Immature natural killer cell (primary cell): ENCODE results near the gene TMCC1. TPM values are rescaled to one million over a fixed set of nuclear protein-coding genes. Genes with fewer than 3 reads are reported as not detected.
A peak's percentile ranks its signal among the peaks of the same experiment; 100 is the strongest.

Experiments used
- DNase-seq, 3 donors: peaks; one replicate each; pipeline ENCODE4 v3.0.0; 2022; ENCODE audit warnings: mixed read lengths in 1 of 3
- H3K27ac Mint-ChIP-seq, 6 donors: one replicate each; pipeline ENCODE4 v1.8.0; 2020; ENCODE audit warnings: mixed read lengths in 6 of 6, mild to moderate bottlenecking in 5 of 6, inconsistent platforms in 4 of 6, moderate library complexity in 3 of 6
- H3K27me3 Mint-ChIP-seq, 3 donors: one replicate each; pipeline ENCODE4 v1.8.0; 2020 to 2021; ENCODE audit warnings: low read depth in 3 of 3, mild to moderate bottlenecking in 3 of 3, mixed read lengths in 3 of 3, moderate library complexity in 3 of 3, inconsistent platforms in 1 of 3
- H3K36me3 Mint-ChIP-seq, 3 donors: one replicate each; pipeline ENCODE4 v1.8.0; 2020; ENCODE audit warnings: mixed read lengths in 3 of 3, inconsistent platforms in 2 of 3, mild to moderate bottlenecking in 2 of 3
- H3K4me1 Mint-ChIP-seq, 2 donors: one replicate each; pipeline ENCODE4 v1.8.0; 2020; ENCODE audit warnings: inconsistent platforms in 2 of 2, mild to moderate bottlenecking in 2 of 2, mixed read lengths in 2 of 2, moderate library complexity in 1 of 2
- H3K4me3 Mint-ChIP-seq, 5 donors: one replicate each; pipeline ENCODE4 v1.8.0; 2020; ENCODE audit warnings: mild to moderate bottlenecking in 5 of 5, mixed read lengths in 5 of 5, inconsistent platforms in 3 of 5, moderate library complexity in 3 of 5
- H3K9me3 Mint-ChIP-seq, 6 donors: one replicate each; pipeline ENCODE4 v1.8.0; 2020; ENCODE audit warnings: mild to moderate bottlenecking in 6 of 6, mixed read lengths in 6 of 6, inconsistent platforms in 4 of 6, moderate library complexity in 3 of 6
- polyA plus RNA-seq, 3 donors: library from polyadenylated mRNA; unstranded; fragments of 300-500 nt; fragmentation: Illumina TruSeq; gene quantifications; one replicate each; pipeline ENCODE4 v1.2.3, GENCODE V29; 2021

TMCC1 gene
- polyA plus RNA-seq, 3 donors from 2014 or later: 1.7 to 5.6 (median 2.2) TPM

- DNase-seq: no peak
- H3K27me3 Mint-ChIP-seq: no peaks in the 10 kb centered on the region
- H3K27ac Mint-ChIP-seq: no peak overlapping the region
- no peaks in the 10 kb centered on the region for H3K4me1 Mint-ChIP-seq
- H3K9me3 Mint-ChIP-seq: no peaks in the 10 kb centered on the region
- H3K36me3 Mint-ChIP-seq: peaks cover 7 to 18% (median 8%) of the 10 kb centered on the region in 3 donors
- no peak overlapping the region for H3K4me3 Mint-ChIP-seq
These were observed 72.9 kb downstream of the TMCC1 start for GRCh38 chr3:129820587-129820986.

GRCh38 chr3:129812589-129812988 is 80.9 kb downstream of the TMCC1 start:
- peaks cover 7 to 24% (median 11%) of the 10 kb centered on the region in 3 donors for H3K36me3 Mint-ChIP-seq
- H3K4me1 Mint-ChIP-seq: peaks cover 8 to 15% of the 10 kb centered on the region in 2 donors
- no peaks in the 10 kb centered on the region for H3K27me3 Mint-ChIP-seq
- no peak for DNase-seq
- H3K9me3 Mint-ChIP-seq: peaks cover 0 to 2% (median 0%) of the 10 kb centered on the region in 6 donors
- H3K27ac Mint-ChIP-seq: no peak overlapping the region
- H3K4me3 Mint-ChIP-seq: no peak overlapping the region

GRCh38 chr3:129809297-129809696 is 84.2 kb downstream of the TMCC1 start:
- peaks cover under 1 to 11% (median 4%) of the 10 kb centered on the region in 3 donors for H3K36me3 Mint-ChIP-seq
- no peak for DNase-seq
- peaks cover 0 to 5% (median 0%) of the 10 kb centered on the region in 6 donors for H3K9me3 Mint-ChIP-seq
- no peaks in the 10 kb centered on the region for H3K27me3 Mint-ChIP-seq
- no peak overlapping the region for H3K27ac Mint-ChIP-seq
- peaks cover 8 to 32% of the 10 kb centered on the region in 2 donors for H3K4me1 Mint-ChIP-seq
- no peak overlapping the region for H3K4me3 Mint-ChIP-seq

GRCh38 chr3:129796146-129796545 is 97.4 kb downstream of the TMCC1 start:
- Mint-ChIP-seq H3K27ac (no peak overlapping the region), H3K4me3 (no peak overlapping the region)

GRCh38 chr3:129795186-129796010 is 98.1 kb downstream of the TMCC1 start:
- H3K36me3 Mint-ChIP-seq: no peaks in the 10 kb centered on the region
- H3K27me3 Mint-ChIP-seq: no peaks in the 10 kb centered on the region
- H3K4me3 Mint-ChIP-seq: peak overlapping the region in 1 of 5 donors; percentile 11
- peak overlapping the region in 1 of 6 donors; percentile 74 for H3K27ac Mint-ChIP-seq
- no peak for DNase-seq
- H3K4me1 Mint-ChIP-seq: peaks cover 19 to 20% of the 10 kb centered on the region in 2 donors
- no peaks in the 10 kb centered on the region for H3K9me3 Mint-ChIP-seq

More at GRCh38 chr3:129796146-129796545, 97.4 kb downstream of the TMCC1 start:
- Mint-ChIP-seq H3K4me1 (peaks cover 19 to 20% of the 10 kb centered on the region in 2 donors), H3K36me3 (no peaks in the 10 kb centered on the region), H3K9me3 (no peaks in the 10 kb centered on the region), H3K27me3 (no peaks in the 10 kb centered on the region)
- DNase-seq: no peak

- Mint-ChIP-seq H3K27me3 (no peaks in the 10 kb centered on the region), H3K9me3 (no peaks in the 10 kb centered on the region), H3K27ac (peak overlapping the region in 1 of 6 donors; percentile 64), H3K4me3 (peak overlapping the region in 3 of 5 donors; percentile 21 to 59 (median 53)), H3K36me3 (no peaks in the 10 kb centered on the region), H3K4me1 (peaks cover 19 to 20% of the 10 kb centered on the region in 2 donors)
- DNase-seq: no peak
These were observed 99.0 kb downstream of the TMCC1 start for GRCh38 chr3:129794311-129795185.

- Mint-ChIP-seq H3K9me3 (no peaks in the 10 kb centered on the region), H3K36me3 (no peaks in the 10 kb centered on the region), H3K4me3 (peak overlapping the region in 3 of 5 donors; percentile 21 to 59 (median 53)), H3K27me3 (no peaks in the 10 kb centered on the region), H3K4me1 (peaks cover 19 to 20% of the 10 kb centered on the region in 2 donors), H3K27ac (peak overlapping the region in 2 of 6 donors; percentile 19 to 64)
- DNase-seq: no peak
These were observed 99.6 kb downstream of the TMCC1 start for GRCh38 chr3:129793942-129794310.

GRCh38 chr3:129793319-129793718 is 100.2 kb downstream of the TMCC1 start:
- no peaks in the 10 kb centered on the region for H3K9me3 Mint-ChIP-seq
- no peak overlapping the region for H3K4me3 Mint-ChIP-seq
- H3K36me3 Mint-ChIP-seq: no peaks in the 10 kb centered on the region
- H3K4me1 Mint-ChIP-seq: peaks cover 19 to 20% of the 10 kb centered on the region in 2 donors
- H3K27me3 Mint-ChIP-seq: no peaks in the 10 kb centered on the region
- no peak overlapping the region for H3K27ac Mint-ChIP-seq
- DNase-seq: no peak

GRCh38 chr3:129783470-129783869 is 110.0 kb downstream of the TMCC1 start:
- no peak overlapping the region for H3K27ac Mint-ChIP-seq
- DNase-seq: no peak
- H3K27me3 Mint-ChIP-seq: no peaks in the 10 kb centered on the region
- H3K4me3 Mint-ChIP-seq: no peak overlapping the region
- no peaks in the 10 kb centered on the region for H3K9me3 Mint-ChIP-seq
- peaks cover 0 to 4% (median 0%) of the 10 kb centered on the region in 3 donors for H3K36me3 Mint-ChIP-seq
- H3K4me1 Mint-ChIP-seq: no peaks in the 10 kb centered on the region

- H3K27me3 Mint-ChIP-seq: no peaks in the 10 kb centered on the region
- peaks cover 0 to 2% (median 0%) of the 10 kb centered on the region in 3 donors for H3K36me3 Mint-ChIP-seq
- H3K27ac Mint-ChIP-seq: no peak overlapping the region
- no peak for DNase-seq
- no peak overlapping the region for H3K4me3 Mint-ChIP-seq
- no peaks in the 10 kb centered on the region for H3K4me1 Mint-ChIP-seq
- H3K9me3 Mint-ChIP-seq: no peaks in the 10 kb centered on the region
These were observed 114.6 kb downstream of the TMCC1 start for GRCh38 chr3:129778871-129779270.

GRCh38 chr3:129777806-129778205 is 115.7 kb downstream of the TMCC1 start:
- no peak for DNase-seq
- Mint-ChIP-seq H3K27me3 (no peaks in the 10 kb centered on the region), H3K36me3 (peaks cover 0 to 1% (median 0%) of the 10 kb centered on the region in 3 donors), H3K27ac (no peak overlapping the region), H3K9me3 (no peaks in the 10 kb centered on the region), H3K4me1 (no peaks in the 10 kb centered on the region), H3K4me3 (no peak overlapping the region)

- no peak overlapping the region for H3K27ac Mint-ChIP-seq
- no peaks in the 10 kb centered on the region for H3K27me3 Mint-ChIP-seq
- DNase-seq: no peak
- H3K36me3 Mint-ChIP-seq: peaks cover 0 to 3% (median 0%) of the 10 kb centered on the region in 3 donors
- no peaks in the 10 kb centered on the region for H3K4me1 Mint-ChIP-seq
- H3K9me3 Mint-ChIP-seq: no peaks in the 10 kb centered on the region
- no peak overlapping the region for H3K4me3 Mint-ChIP-seq
These were observed 117.6 kb downstream of the TMCC1 start for GRCh38 chr3:129775870-129776269.

- H3K4me3 Mint-ChIP-seq: no peak overlapping the region
- peaks cover 0 to 3% (median 0%) of the 10 kb centered on the region in 3 donors for H3K36me3 Mint-ChIP-seq
- no peak overlapping the region for H3K27ac Mint-ChIP-seq
- H3K27me3 Mint-ChIP-seq: no peaks in the 10 kb centered on the region
- no peaks in the 10 kb centered on the region for H3K4me1 Mint-ChIP-seq
- DNase-seq: no peak
- no peaks in the 10 kb centered on the region for H3K9me3 Mint-ChIP-seq
These were observed 119.5 kb downstream of the TMCC1 start for GRCh38 chr3:129773691-129774663.
